WTC11 (cell line): ENCODE results near the gene CPSF4.

Experiments used
- CREB1 ChIP-seq: sonication (generic); formaldehyde crosslinking; IDR thresholded peaks from 2 replicates; pipeline ENCODE4 v1.8.0; 2023; ENCODE audit warnings: mild to moderate bottlenecking, missing genetic modification reagents
- ESRRA ChIP-seq: sonication (generic); formaldehyde crosslinking; IDR thresholded peaks from 2 replicates; pipeline ENCODE4 v1.8.1; 2022; ENCODE audit warnings: mild to moderate bottlenecking, missing genetic modification reagents, borderline replicate concordance
- ETV6 ChIP-seq: sonication (generic); formaldehyde crosslinking; IDR thresholded peaks from 2 replicates; pipeline ENCODE4 v1.8.1; 2022; ENCODE audit warnings: mild to moderate bottlenecking, missing genetic modification reagents
- FOXJ3 ChIP-seq: sonication (generic); formaldehyde crosslinking; IDR thresholded peaks from 2 replicates; pipeline ENCODE4 v1.9.0; 2021; ENCODE audit warnings: missing genetic modification reagents, mild to moderate bottlenecking, borderline replicate concordance
- JUN ChIP-seq: sonication (generic); formaldehyde crosslinking; IDR thresholded peaks from 2 replicates; pipeline ENCODE4 v1.8.0; 2023; ENCODE audit warnings: mild to moderate bottlenecking, missing genetic modification reagents
- KAT7 ChIP-seq: sonication (generic); formaldehyde crosslinking; IDR thresholded peaks from 2 replicates; pipeline ENCODE4 v1.8.1; 2023; ENCODE audit warnings: missing genetic modification reagents, mild to moderate bottlenecking, borderline replicate concordance
- MXD4 ChIP-seq: fragments of 250-450 bp; sonication (Bioruptor Pico); IDR thresholded peaks from 2 replicates; pipeline ENCODE4 v1.8.0; 2021; ENCODE audit warnings: mild to moderate bottlenecking, moderate library complexity, borderline replicate concordance
- NFATC4 ChIP-seq: fragments of 250-450 bp; sonication (Bioruptor Pico); IDR thresholded peaks from 2 replicates; pipeline ENCODE4 v1.9.0; 2021; ENCODE audit warnings: mild to moderate bottlenecking
- NFE2L1 ChIP-seq: sonication (generic); formaldehyde crosslinking; IDR thresholded peaks from 2 replicates; pipeline ENCODE4 v1.8.1; 2023; ENCODE audit warnings: missing genetic modification reagents
- ZNF317 ChIP-seq: sonication (generic); formaldehyde crosslinking; IDR thresholded peaks from 2 replicates; pipeline ENCODE4 v1.8.1; 2023; ENCODE audit warnings: low read depth, mild to moderate bottlenecking, moderate library complexity, missing genetic modification reagents, borderline replicate concordance
- ZNF416 ChIP-seq: fragments of 250-450 bp; sonication (Bioruptor Pico); IDR thresholded peaks from 2 replicates; pipeline ENCODE4 v1.9.0; 2021; ENCODE audit warnings: mild to moderate bottlenecking, inconsistent platforms
- TF ChIP-seq, protein P1 (sequence below): sonication (generic); formaldehyde crosslinking; IDR thresholded peaks from 2 replicates; pipeline ENCODE4 v1.8.1; 2022; ENCODE audit warnings: low read depth, missing genetic modification reagents, borderline replicate concordance
- TF ChIP-seq, protein P2 (sequence below): fragments of 200-600 bp; IDR thresholded peaks from 2 replicates; pipeline ENCODE4 v1.8.0; 2022; ENCODE audit warnings: antibody characterized with exemption
- TF ChIP-seq, protein P3 (sequence below): sonication (generic); formaldehyde crosslinking; IDR thresholded peaks from 2 replicates; pipeline ENCODE4 v1.8.0; 2022; ENCODE audit warnings: mild to moderate bottlenecking, missing genetic modification reagents

DNA sequence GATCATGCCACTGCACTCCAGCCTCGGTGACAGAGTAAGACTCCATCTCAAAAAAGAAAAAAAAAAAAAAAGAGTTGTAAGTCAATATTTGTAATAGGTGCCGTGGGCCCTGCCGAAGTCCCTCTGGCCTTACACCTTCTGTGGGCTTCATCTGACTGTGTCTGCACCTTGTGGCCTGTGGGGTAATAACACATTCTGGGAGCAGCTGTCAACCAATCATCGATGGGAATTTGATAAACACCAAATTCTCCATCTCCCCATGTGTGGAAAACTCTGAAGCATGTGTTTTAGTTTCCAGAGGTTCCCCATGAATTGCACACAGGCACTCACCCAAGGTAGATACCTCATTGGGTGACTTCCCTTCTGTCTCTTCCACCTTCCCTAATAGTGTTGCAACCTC is 50.5 kb downstream of the CPSF4 start:
- TF ChIP-seq, protein P1, sequence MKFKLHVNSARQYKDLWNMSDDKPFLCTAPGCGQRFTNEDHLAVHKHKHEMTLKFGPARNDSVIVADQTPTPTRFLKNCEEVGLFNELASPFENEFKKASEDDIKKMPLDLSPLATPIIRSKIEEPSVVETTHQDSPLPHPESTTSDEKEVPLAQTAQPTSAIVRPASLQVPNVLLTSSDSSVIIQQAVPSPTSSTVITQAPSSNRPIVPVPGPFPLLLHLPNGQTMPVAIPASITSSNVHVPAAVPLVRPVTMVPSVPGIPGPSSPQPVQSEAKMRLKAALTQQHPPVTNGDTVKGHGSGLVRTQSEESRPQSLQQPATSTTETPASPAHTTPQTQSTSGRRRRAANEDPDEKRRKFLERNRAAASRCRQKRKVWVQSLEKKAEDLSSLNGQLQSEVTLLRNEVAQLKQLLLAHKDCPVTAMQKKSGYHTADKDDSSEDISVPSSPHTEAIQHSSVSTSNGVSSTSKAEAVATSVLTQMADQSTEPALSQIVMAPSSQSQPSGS (CRISPR knock-in tag): no peak
- TF ChIP-seq FOXJ3 (CRISPR knock-in tag): no peak
- TF ChIP-seq, protein P2, sequence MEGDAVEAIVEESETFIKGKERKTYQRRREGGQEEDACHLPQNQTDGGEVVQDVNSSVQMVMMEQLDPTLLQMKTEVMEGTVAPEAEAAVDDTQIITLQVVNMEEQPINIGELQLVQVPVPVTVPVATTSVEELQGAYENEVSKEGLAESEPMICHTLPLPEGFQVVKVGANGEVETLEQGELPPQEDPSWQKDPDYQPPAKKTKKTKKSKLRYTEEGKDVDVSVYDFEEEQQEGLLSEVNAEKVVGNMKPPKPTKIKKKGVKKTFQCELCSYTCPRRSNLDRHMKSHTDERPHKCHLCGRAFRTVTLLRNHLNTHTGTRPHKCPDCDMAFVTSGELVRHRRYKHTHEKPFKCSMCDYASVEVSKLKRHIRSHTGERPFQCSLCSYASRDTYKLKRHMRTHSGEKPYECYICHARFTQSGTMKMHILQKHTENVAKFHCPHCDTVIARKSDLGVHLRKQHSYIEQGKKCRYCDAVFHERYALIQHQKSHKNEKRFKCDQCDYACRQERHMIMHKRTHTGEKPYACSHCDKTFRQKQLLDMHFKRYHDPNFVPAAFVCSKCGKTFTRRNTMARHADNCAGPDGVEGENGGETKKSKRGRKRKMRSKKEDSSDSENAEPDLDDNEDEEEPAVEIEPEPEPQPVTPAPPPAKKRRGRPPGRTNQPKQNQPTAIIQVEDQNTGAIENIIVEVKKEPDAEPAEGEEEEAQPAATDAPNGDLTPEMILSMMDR: no peak
- TF ChIP-seq MXD4 (CRISPR knock-in tag): no peak
- TF ChIP-seq ESRRA (CRISPR knock-in tag): no peak
- no peak for TF ChIP-seq NFE2L1
- no peak for TF ChIP-seq ETV6 (CRISPR knock-in tag)
- no peak for TF ChIP-seq CREB1
- TF ChIP-seq KAT7 (CRISPR knock-in tag): no peak
- no peak for TF ChIP-seq NFATC4 (CRISPR knock-in tag)
- TF ChIP-seq, protein P3, sequence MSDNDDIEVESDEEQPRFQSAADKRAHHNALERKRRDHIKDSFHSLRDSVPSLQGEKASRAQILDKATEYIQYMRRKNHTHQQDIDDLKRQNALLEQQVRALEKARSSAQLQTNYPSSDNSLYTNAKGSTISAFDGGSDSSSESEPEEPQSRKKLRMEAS: no peak
- TF ChIP-seq ZNF416 (CRISPR knock-in tag): no peak
- TF ChIP-seq ZNF317 (CRISPR knock-in tag): no peak
- no peak for TF ChIP-seq JUN (CRISPR knock-in tag)
